Measurements from ENCODE around the gene DOHH. TPM values are rescaled to one million over a fixed set of nuclear protein-coding genes. Genes with fewer than 3 reads are reported as not detected.

DOHH gene
- total and polyA plus RNA-seq, 10 donors = 6.6 to 16.8 (median 10.7) TPM

GRCh38 chr19:3442487-3443071, 57.9 kb downstream of the DOHH start:
- no peak for DNase-seq
- Histone ChIP-seq H3K27me3 (replicated peaks in 1 of 7) (no peaks in the 10 kb centered on the region), H3K9me3 (no peaks in the 10 kb centered on the region), H3K4me1 (peaks cover 10 to 64% (median 38%) of the 10 kb centered on the region in 6 donors), H3K36me3 (peaks cover 0 to 86% (median 9%) of the 10 kb centered on the region in 6 donors), H3K4me3 (no peak overlapping the region), H3K27ac (peak overlapping the region in 4 of 8 donors; percentile 22 to 78 (median 50))
- WGBS, 5 donors = 82 to 96% (median 95%) methylated on average over 13 to 15 of the region's 15 CpGs
- intact Hi-C loops (cut with DNase I; ENCODE audit: low total_unique reads) = no loop called here
- TF ChIP-seq POLR2AphosphoS5 (IDR thresholded peaks at IDR 0.05) = peak in 1 of 3 donors; percentile 19
- no peak for TF ChIP-seq POLR2A (IDR thresholded peaks at IDR 0.05)

- Histone ChIP-seq H3K4me3 (no peak overlapping the region), H3K27ac (peak overlapping the region in 5 of 8 donors; percentile 15 to 78 (median 27)), H3K36me3 (peaks cover 0 to 86% (median 10%) of the 10 kb centered on the region in 6 donors), H3K4me1 (peaks cover 10 to 64% (median 38%) of the 10 kb centered on the region in 6 donors), H3K27me3 (replicated peaks in 1 of 7) (no peaks in the 10 kb centered on the region), H3K9me3 (no peaks in the 10 kb centered on the region)
- peak in 1 of 3 donors; percentile 35 for TF ChIP-seq POLR2AphosphoS5 (IDR thresholded peaks at IDR 0.05)
- TF ChIP-seq CTCF (IDR thresholded peaks at IDR 0.05 in 8 of 11, conservative IDR thresholded peaks at IDR 0.05 in 3 of 11) = no peak
- 80 to 86% (median 82%) methylated on average over 10 to 14 of the region's 14 CpGs for whole genome bisulfite sequencing, 5 donors
- intact Hi-C loops (cut with DNase I; ENCODE audit: low total_unique reads) = no loop called here
- DNase-seq = no peak
Observed at GRCh38 chr19:3441986-3442329, 58.5 kb downstream of the DOHH start.

GRCh38 chr19:3441089-3441985, 59.1 kb downstream of the DOHH start:
- peaks cover 10 to 64% (median 38%) of the 10 kb centered on the region in 6 donors for H3K4me1 ChIP-seq
- 79 to 88% (median 83%) methylated on average over 24 to 25 of the region's 25 CpGs for WGBS, 5 donors
- no peak for DNase-seq
- TF ChIP-seq CTCF (IDR thresholded peaks at IDR 0.05 in 8 of 11, conservative IDR thresholded peaks at IDR 0.05 in 3 of 11) (no peak), POLR2A (IDR thresholded peaks at IDR 0.05) (no peak), POLR2AphosphoS5 (IDR thresholded peaks at IDR 0.05) (no peak)
- H3K9me3 ChIP-seq = no peaks in the 10 kb centered on the region
- peak overlapping the region in 5 of 8 donors; percentile 15 to 78 (median 27) for H3K27ac ChIP-seq
- peaks cover 0 to 86% (median 10%) of the 10 kb centered on the region in 6 donors for H3K36me3 ChIP-seq
- no peaks in the 10 kb centered on the region for H3K27me3 ChIP-seq (replicated peaks in 1 of 7)
- H3K4me3 ChIP-seq = no peak overlapping the region
- intact Hi-C loops (cut with DNase I; ENCODE audit: low total_unique reads) = no loop called here

Small RNAs within 50 kb of the gene (small RNA-seq; reads per million reads assigned to genes)
- 0 to 0.08 (median 0) reads per million in 4 donors for gene RF00212

Other genes starting within 250 kb of the DOHH start
- gene NFIC, start 134.1 kb downstream of the DOHH start, total RNA-seq = 100 to 1,000 TPM in 2 of 7 donors, 10 to 100 TPM in 5; 65.4 to 125 (median 77.1) TPM
- 10 to 100 TPM in 1 of 3 donors, 1 to 10 TPM in 2; 4.1 to 23.4 (median 4.2) TPM for gene NFIC, start 134.1 kb downstream of the DOHH start, polyA plus RNA-seq
- 1 to 10 TPM in 4 of 7 donors, not detected in 3; 1.2 to 3.0 (median 2.0) TPM for gene SMIM24, start 20.1 kb downstream of the DOHH start, total RNA-seq
- gene SMIM24, start 20.1 kb downstream of the DOHH start, polyA plus RNA-seq = 1 to 10 TPM in 1 of 3 donors, under 1 TPM in 2; 0.63 to 1.7 (median 0.80) TPM
- not detected for gene SMIM44, start 17.2 kb downstream of the DOHH start, total RNA-seq
- not detected for gene SMIM44, start 17.2 kb downstream of the DOHH start, polyA plus RNA-seq
- 10 to 100 TPM; 26.4 to 53.6 (median 47.3) TPM for gene FZR1, start 5.6 kb upstream of the DOHH start, total RNA-seq
- 10 to 100 TPM in 2 of 3 donors, 1 to 10 TPM in 1; 9.8 to 26.1 (median 11.2) TPM for gene FZR1, start 5.6 kb upstream of the DOHH start, polyA plus RNA-seq
- 1 to 10 TPM in 6 of 7 donors, not detected in 1; 2.7 to 7.4 (median 4.8) TPM for gene TEKTIP1, start 38.5 kb upstream of the DOHH start, total RNA-seq
- 1 to 10 TPM; 1.2 to 1.5 (median 1.2) TPM for gene TEKTIP1, start 38.5 kb upstream of the DOHH start, polyA plus RNA-seq
- 100 to 1,000 TPM in 3 of 7 donors, 10 to 100 TPM in 4; 62.8 to 131 (median 98.6) TPM for gene MFSD12, start 56.9 kb upstream of the DOHH start, total RNA-seq
- 10 to 100 TPM; 31.0 to 63.9 (median 37.6) TPM for gene MFSD12, start 56.9 kb upstream of the DOHH start, polyA plus RNA-seq
- gene HMG20B, start 72.3 kb upstream of the DOHH start, total RNA-seq = 10 to 100 TPM; 49.4 to 74.1 (median 62.8) TPM
- 10 to 100 TPM; 52.4 to 82.2 (median 71.4) TPM for gene HMG20B, start 72.3 kb upstream of the DOHH start, polyA plus RNA-seq
- 1 to 10 TPM; 3.4 to 9.2 (median 5.4) TPM for gene GIPC3, start 84.8 kb upstream of the DOHH start, total RNA-seq
- 1 to 10 TPM in 1 of 3 donors, under 1 TPM in 2; 0.80 to 2.3 (median 0.96) TPM for gene GIPC3, start 84.8 kb upstream of the DOHH start, polyA plus RNA-seq
- 10 to 100 TPM in 5 of 7 donors, 1 to 10 TPM in 2; 8.7 to 16.1 (median 11.6) TPM for gene TBXA2R, start 106.2 kb upstream of the DOHH start, total RNA-seq
- 1 to 10 TPM; 2.1 to 4.4 (median 3.8) TPM for gene TBXA2R, start 106.2 kb upstream of the DOHH start, polyA plus RNA-seq
- gene CACTIN, start 126.1 kb upstream of the DOHH start, total RNA-seq = 10 to 100 TPM; 18.9 to 27.1 (median 25.7) TPM
- 10 to 100 TPM; 10.8 to 21.1 (median 12.0) TPM for gene CACTIN, start 126.1 kb upstream of the DOHH start, polyA plus RNA-seq
- gene PIP5K1C, start 199.8 kb upstream of the DOHH start, total RNA-seq = 10 to 100 TPM; 30.2 to 41.9 (median 38.8) TPM
- gene PIP5K1C, start 199.8 kb upstream of the DOHH start, polyA plus RNA-seq = 10 to 100 TPM in 1 of 3 donors, 1 to 10 TPM in 2; 6.2 to 21.4 (median 7.6) TPM
- gene TJP3, start 207.7 kb upstream of the DOHH start, total RNA-seq = 1 to 10 TPM in 6 of 7 donors, under 1 TPM in 1; 0.75 to 9.0 (median 2.5) TPM
- gene TJP3, start 207.7 kb upstream of the DOHH start, polyA plus RNA-seq = 1 to 10 TPM in 2 of 3 donors, under 1 TPM in 1; 0.39 to 1.1 (median 1.1) TPM